GM21515 (cell line): ENCODE results near the gene METTL14.
A peak's percentile ranks its signal among the peaks of the same experiment; 100 is the strongest.
"Not testable (repeated sequence)": the region's sequence is repeated elsewhere in the genome, so short reads cannot be mapped to it uniquely, and the experiment has no call there.

Source experiments
- ATAC-seq: cut with Tn5 transposase; IDR thresholded peaks from one replicate; pipeline ENCODE4 v1.9.1; 2021; ENCODE audit not compliant: unreplicated experiment

METTL14 gene

GRCh38 chr4:118684873-118685811, at the start of gene METTL14:
Gene METTL14, plus strand, starts transcription at chr4:118685392. Its CDS starts 143 bp downstream, at chr4:118685535.
- ATAC-seq: peak; percentile 99

GRCh38 chr4:118636126-118636525, 49.1 kb upstream of the METTL14 start:
- not testable (repeated sequence) for ATAC-seq

GRCh38 chr4:118664665-118665064, 20.5 kb upstream of the METTL14 start:
- ATAC-seq: not testable (repeated sequence)

- not testable (repeated sequence) for ATAC-seq
Observed at GRCh38 chr4:118669220-118669619, 16.0 kb upstream of the METTL14 start.

GRCh38 chr4:118670968-118671367, 14.2 kb upstream of the METTL14 start:
- not testable (repeated sequence) for ATAC-seq

- no peak for ATAC-seq
Observed at GRCh38 chr4:118676128-118676527, 9.1 kb upstream of the METTL14 start.

- no peak for ATAC-seq
Observed at GRCh38 chr4:118680808-118681207, 4.4 kb upstream of the METTL14 start.

- no peak for ATAC-seq
Observed at GRCh38 chr4:118682928-118683327, 2.3 kb upstream of the METTL14 start.

GRCh38 chr4:118683513-118683912, 1.7 kb upstream of the METTL14 start:
- ATAC-seq: no peak

- ATAC-seq: no peak
Observed at GRCh38 chr4:118703118-118703517, 17.9 kb downstream of the METTL14 start.

GRCh38 chr4:118711052-118711451, 25.9 kb downstream of the METTL14 start:
- ATAC-seq: no peak

GRCh38 chr4:118712872-118713271, 27.7 kb downstream of the METTL14 start:
- no peak for ATAC-seq

- no peak for ATAC-seq
Observed at GRCh38 chr4:118714682-118715081, 29.5 kb downstream of the METTL14 start.

- no peak for ATAC-seq
Observed at GRCh38 chr4:118716304-118716703, 31.1 kb downstream of the METTL14 start.

- no peak for ATAC-seq
Observed at GRCh38 chr4:118718511-118719170, 33.4 kb downstream of the METTL14 start.

- no peak for ATAC-seq
Observed at GRCh38 chr4:118721752-118722151, 36.6 kb downstream of the METTL14 start.

GRCh38 chr4:118723369-118723768, 38.2 kb downstream of the METTL14 start:
- ATAC-seq: no peak

GRCh38 chr4:118727360-118727759, 42.2 kb downstream of the METTL14 start:
- no peak for ATAC-seq

GRCh38 chr4:118729287-118730286, 44.4 kb downstream of the METTL14 start:
- ATAC-seq: no peak

GRCh38 chr4:118730683-118731082, 45.5 kb downstream of the METTL14 start:
- ATAC-seq: no peak
